HG03097 (cell line): ENCODE measurements around the gene DENND4A.

Experiments
- ATAC-seq: cut with Tn5 transposase; IDR thresholded peaks from one replicate; pipeline ENCODE4 v1.9.1; 2021; ENCODE audit not compliant: unreplicated experiment, low FRiP score

Gene DENND4A

DNA sequence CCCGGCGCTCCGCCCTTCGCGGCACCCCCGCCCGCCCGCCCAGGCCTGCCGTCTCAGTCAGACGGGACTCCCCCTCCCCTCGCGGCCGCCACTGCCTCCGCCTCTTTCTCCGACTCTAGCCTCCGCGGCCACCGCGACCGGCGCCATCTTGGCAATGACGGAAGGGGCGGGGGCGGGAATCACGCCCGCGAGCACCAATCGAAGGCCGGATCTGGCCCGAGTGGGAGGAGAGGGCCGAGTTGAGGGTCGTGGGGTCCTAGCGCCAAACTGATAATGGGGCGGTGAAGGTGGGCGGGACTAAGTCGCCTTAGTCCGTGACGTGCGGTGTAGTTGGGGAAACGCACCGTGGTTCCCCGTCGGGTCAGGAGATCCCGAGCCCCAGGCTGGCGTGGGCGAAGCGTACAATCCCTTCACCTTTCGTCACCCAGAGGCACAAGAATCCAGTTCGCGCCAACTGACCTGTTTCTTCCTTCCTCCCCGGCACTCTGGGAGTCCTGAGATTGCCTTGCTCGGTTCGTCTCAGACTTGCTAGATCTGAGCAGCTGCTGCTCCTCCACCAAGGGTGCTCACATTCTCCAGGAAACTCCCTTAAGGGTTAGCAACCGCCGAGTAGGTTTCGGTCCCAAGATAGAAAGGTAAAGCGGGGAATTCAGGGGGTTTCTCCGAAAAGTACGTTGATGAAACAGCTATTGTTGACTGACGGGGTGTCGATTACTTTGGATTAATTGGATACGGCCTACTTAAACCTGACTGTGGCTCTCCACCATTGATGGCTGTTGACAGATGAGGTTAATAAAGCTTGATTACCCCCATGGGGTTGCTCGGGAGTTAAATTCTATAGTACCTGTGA is at the start of gene DENND4A:
TSS of gene DENND4A (minus strand) at position 156 of the 850 bp plus-strand sequence. CDS start 35,843 bp downstream, outside the sequence.
- peak; percentile 76 for ATAC-seq

DNA sequence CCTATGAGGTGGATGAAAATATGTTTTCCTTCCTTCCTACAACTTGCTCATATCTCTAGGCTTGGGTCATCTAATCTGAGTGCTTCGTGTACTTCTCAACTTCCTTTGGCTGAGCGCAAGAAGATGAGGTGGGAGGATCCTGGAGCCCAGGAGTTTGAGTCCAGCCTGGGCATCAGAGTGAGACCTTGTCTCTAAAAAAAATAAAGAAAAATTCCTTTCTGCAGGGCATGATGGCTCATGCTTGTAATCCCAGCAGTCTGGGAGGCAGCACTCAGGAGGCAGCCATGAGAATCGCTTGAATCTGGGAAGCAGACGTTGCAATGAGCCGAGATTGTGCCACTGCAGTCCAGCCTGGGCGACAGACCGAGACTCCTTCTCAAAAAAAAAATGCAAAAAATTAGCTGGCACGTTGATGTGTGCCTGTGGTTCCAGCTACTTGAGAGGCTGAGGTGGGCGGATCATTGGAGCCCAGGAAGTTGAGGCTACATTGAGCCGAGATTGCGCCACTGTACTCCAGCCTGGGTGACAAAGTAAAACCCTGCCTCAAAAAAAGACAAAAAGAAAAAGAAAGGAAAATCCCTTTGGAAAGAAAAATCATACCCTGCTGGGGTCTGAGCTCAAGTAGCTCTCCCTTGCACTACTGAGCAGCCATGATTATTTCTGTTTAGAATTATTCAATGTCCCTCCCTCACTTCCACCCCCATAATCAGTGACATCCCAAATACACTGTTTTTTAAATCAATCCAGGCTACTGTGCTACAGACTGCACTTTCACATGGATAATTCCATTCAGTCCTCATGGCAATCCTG is 49.2 kb upstream of the DENND4A start:
- ATAC-seq, result no peak

DNA sequence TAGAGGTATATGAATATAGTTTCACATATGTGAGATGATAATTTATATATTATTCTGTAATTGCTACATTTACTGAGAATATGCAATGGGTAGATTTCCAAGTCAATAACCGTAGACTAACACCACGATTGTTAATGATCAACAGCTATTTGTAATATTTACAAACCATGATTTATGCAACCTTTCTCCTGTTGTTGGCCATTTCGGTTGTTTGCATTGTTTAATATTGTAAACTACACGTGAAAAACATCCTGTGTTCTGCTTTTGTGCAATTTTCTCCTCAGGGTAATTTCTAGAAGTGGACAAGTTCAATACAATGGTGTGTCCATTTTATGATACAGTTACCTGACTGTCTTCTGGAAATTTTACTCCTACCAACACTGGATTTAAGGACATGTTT is 47.9 kb upstream of the DENND4A start:
- ATAC-seq, result no peak

- ATAC-seq, result no peak
These were observed 47.3 kb upstream of the DENND4A start for GRCh38 chr15:65839354-65839901.

- ATAC-seq, result no peak
These were observed 45.5 kb upstream of the DENND4A start for GRCh38 chr15:65837301-65838294.

DNA sequence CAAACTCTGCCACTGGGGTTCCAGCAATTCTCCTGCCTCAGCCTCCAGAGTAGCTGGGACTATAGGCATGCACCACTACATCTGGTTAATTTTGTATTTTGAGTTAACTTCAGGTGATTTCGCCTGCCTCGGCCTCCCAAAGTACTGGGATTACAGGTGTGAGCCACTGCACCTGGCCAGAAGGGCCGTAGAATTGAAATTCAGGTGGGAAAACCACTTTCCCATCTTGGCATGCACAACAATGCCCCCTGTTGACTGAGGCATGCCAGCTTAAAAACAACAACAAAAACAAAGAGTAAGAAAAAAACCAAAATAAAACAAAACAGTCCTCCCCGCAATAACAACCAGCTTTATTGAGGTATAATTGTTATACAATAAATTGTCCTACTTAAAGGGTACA is 44.6 kb upstream of the DENND4A start:
- no peak for ATAC-seq

- no peak for ATAC-seq
These were observed 43.4 kb upstream of the DENND4A start for GRCh38 chr15:65835447-65835846.

GRCh38 chr15:65834603-65835282 is 42.6 kb upstream of the DENND4A start:
- no peak for ATAC-seq

DNA sequence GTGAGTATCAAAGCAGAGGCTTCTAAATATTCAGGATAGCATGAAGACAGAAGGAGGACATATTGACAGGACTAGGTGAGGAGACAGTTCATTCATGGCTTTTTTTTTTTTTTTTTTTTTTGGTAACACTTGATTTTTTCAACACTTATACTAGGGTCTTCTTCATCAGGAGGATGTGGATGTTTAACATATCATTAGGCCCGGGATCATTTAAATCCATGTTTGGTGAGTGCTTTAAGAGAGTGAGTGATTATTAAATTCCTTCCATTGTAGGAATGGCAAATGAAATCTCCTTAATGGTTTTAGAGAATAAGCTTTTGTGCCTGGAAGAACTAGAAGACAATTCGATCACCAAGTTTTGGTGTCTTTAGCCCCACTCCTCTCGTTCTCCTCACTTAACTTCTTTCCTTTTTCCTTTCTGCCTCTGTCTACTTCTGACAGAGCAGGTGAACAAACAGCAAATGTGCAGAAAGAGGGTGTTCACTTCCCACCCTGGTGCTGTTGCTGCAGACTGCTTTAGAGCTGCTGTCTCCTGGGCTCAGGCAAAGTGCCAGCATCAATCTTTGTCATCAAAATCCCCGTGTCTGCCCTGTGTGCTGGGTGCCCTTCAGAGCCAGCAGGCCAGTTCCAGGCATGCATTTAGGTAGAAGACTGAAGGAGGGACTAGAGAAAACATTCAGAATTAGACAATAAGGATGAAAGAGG is 41.6 kb upstream of the DENND4A start:
- no peak for ATAC-seq

DNA sequence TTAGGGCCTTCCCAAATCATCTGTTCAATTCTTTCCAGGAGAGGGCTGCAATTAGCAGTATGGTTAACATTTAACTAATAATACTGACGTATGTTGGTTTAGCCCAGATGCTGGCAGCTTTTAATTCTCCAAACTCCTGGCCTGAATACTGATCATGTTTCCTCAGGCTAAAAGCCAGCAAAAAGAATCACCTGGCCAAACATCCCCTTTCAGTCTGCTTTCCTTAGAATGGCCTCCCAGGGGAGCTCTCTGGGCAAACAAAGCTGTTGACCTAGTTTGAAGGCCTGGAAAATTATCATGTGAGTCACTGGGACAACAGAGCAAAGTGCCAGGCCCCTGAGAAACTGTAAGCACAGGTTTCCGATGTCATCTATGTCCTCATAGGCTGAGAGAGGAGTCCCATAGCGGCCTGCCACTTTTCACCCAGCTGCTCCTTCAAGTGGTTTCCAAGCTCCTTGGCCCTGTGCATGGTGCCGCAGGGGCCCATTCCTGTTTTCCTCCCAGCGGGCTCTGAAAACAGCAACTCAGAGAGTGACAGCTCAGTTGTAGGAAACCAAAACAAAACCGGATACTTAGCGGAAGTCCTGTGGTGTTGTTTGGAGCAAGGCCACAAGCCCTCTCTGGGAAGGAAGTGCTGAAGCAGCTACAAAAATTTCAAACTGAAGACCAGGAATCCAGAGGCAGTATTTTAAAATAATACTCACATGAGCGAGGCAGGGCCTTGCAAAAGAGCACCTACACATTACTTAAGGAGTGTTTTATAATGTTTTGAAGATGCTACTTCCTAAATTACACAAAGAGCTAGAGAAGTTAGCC is 40.7 kb upstream of the DENND4A start:
- no peak for ATAC-seq

DNA sequence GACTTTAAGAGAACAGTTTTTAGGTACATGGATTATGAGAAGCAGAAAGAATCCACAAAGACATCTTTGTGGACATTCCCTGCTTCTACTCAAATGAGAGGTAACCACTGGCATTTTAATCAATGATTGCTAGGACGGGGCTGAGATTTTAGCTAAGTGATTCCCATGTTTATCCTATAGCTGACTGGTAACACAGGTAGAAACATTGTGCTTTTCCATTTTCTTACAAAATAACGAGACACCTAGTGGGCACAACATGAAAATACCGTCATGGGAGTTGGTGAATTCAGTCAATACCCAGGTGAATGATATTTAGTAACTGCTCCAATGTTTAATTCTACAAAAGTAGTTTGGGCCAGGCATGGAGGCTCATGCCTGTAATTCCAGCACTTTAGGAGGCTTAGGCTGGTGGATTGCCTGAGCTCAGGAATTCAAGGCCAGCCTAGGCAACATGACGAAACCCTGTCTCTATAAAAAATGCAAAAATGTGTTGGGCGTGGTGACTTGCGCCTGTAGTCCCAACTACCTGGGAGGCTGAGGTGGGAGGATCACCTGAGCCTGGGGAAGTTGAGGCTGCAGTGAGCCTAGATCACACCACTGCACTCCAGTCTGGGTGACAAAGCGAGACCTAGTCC is 37.2 kb upstream of the DENND4A start:
- no peak for ATAC-seq

DNA sequence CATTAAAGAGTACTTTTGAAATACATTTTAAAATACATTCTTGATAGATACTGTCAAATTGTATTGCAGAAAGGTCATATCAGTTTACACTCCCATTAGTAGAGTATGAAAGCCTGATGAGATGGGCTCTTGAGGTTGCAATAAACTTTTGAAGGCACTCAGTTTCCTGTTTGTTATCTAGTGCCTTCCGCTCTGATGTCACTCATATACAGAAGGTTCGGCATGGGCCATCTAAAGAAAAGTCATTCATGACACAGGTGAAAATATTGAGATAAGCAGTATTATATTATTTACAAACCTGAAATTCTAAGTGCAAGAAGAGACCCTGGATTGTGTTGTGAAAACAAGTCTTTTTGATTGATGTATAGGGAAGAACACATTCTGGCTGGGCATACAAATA is 36.5 kb upstream of the DENND4A start:
- no peak for ATAC-seq

GRCh38 chr15:65827065-65827464 is 35.0 kb upstream of the DENND4A start:
- ATAC-seq, result no peak

DNA sequence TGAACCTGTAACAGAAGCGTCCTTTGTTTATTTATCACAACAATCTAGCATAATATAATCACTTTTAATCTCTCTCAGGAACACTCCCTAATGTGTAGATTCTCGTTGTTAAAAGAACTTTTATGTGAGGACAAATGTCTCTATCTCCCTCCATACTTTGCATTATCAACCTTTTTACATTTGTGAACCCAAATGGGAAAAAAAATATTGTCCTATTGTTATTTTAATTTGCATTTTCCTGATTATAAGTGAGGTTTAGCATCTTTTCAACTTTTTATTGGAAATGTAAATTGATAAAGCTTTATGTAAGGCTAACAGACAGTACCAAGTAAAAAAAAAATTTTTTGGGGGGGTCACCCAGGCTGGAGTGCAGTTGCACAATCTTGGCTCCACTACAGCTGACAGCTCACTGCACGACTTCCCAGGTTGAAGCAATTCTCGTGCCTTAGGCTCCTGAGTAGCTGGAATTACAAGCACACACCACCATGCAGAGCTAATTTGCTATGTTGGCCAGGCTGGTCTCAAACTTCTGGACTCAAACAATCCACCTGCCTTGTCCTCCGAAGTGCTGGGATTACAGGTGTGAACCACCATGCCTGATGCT is 33.0 kb upstream of the DENND4A start:
- ATAC-seq, result no peak

- ATAC-seq, result no peak
These were observed 32.1 kb upstream of the DENND4A start for GRCh38 chr15:65824031-65824743.

DNA sequence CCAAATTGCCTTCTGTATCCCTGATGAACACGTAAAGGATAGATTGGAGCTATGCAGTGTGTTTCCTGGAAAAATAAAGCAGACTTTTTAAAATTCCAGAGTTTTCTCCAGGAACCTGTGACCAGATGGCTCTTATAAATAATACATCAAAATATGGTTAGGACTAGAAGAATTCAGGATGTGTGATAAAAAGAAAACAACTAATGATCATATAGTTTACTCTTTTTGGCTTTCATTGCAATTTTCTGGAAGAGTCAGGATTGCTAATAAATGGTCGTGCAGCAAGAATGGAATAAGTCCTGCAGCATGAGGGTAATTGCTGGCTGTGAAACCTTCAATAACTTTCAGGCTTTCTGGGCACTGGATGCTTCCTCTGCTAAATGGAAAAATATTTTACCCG is 30.2 kb upstream of the DENND4A start:
- ATAC-seq, result no peak

DNA sequence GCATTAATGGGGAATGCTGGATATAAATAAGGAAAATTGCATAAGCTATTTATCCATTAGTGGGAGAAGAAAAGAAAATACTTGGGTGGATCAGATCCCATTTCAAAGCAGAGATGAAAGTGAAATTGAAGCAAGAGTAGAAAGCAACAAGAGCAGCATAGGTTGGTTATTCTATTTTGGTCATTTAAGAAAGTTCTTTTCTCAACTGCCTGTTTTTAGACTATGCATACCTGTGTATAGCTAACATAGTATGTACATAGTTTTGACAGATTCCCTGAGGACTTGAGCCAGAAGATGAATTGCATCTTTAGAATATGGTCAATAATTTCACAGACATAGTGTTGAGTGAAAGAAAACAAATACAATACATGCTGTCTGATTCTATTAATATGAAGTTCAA is 29.0 kb upstream of the DENND4A start:
- no peak for ATAC-seq
